HG03159 (cell line): Measurements from ENCODE around the gene NACC2.

Source experiments
- ATAC-seq: cut with Tn5 transposase; IDR thresholded peaks from one replicate; pipeline ENCODE4 v1.9.1; 2021; ENCODE audit warnings: mild to moderate bottlenecking, moderate library complexity; ENCODE audit not compliant: unreplicated experiment

Gene NACC2

GRCh38 chr9:136093995-136094881, 851 bp downstream of the NACC2 start:
- no peak for ATAC-seq

GRCh38 chr9:136093346-136093986, 1.6 kb downstream of the NACC2 start:
- ATAC-seq, result no peak

- no peak for ATAC-seq
These were observed 2.3 kb downstream of the NACC2 start for GRCh38 chr9:136092741-136093140.

GRCh38 chr9:136092353-136092650, 2.8 kb downstream of the NACC2 start:
- ATAC-seq, result no peak

- ATAC-seq, result no peak
These were observed 3.3 kb downstream of the NACC2 start for GRCh38 chr9:136091582-136092352.

GRCh38 chr9:136090768-136091581, 4.1 kb downstream of the NACC2 start:
- ATAC-seq, result no peak

- no peak for ATAC-seq
These were observed 4.9 kb downstream of the NACC2 start for GRCh38 chr9:136090056-136090735.

- ATAC-seq, result no peak
These were observed 5.4 kb downstream of the NACC2 start for GRCh38 chr9:136089697-136090045.

GRCh38 chr9:136088939-136089696, 6.0 kb downstream of the NACC2 start:
- no peak for ATAC-seq

- no peak for ATAC-seq
These were observed 6.6 kb downstream of the NACC2 start for GRCh38 chr9:136088481-136088938.

- ATAC-seq, result no peak
These were observed 7.2 kb downstream of the NACC2 start for GRCh38 chr9:136087741-136088480.

- no peak for ATAC-seq
These were observed 7.9 kb downstream of the NACC2 start for GRCh38 chr9:136086951-136087740.

GRCh38 chr9:136086213-136086881, 8.7 kb downstream of the NACC2 start:
- no peak for ATAC-seq

- ATAC-seq, result no peak
These were observed 9.3 kb downstream of the NACC2 start for GRCh38 chr9:136085815-136086212.

- ATAC-seq, result no peak
These were observed 10.8 kb downstream of the NACC2 start for GRCh38 chr9:136084063-136084944.

GRCh38 chr9:136083558-136084062, 11.5 kb downstream of the NACC2 start:
- ATAC-seq, result no peak
